H9 (cell line): ENCODE data around the gene ANKRD28. TPM values are rescaled to one million over a fixed set of nuclear protein-coding genes. Genes with fewer than 3 reads are reported as not detected.
"Not testable (repeated sequence)": the region's sequence is repeated elsewhere in the genome, so short reads cannot be mapped to it uniquely, and the experiment has no call there.

Experiments
- DNase-seq: peaks from one replicate; pipeline ENCODE4 v3.0.0-alpha.2; 2017
- H2AFZ ChIP-seq: one replicate; pipeline ENCODE4 v1.6.1; 2013; ENCODE audit warnings: mild to moderate bottlenecking, low read length, control low read depth, moderate library complexity
- H2AK5ac ChIP-seq: 2 replicates; pipeline ENCODE4 v1.6.1; 2013; ENCODE audit warnings: low read length, control low read depth, mixed read lengths; ENCODE audit not compliant: insufficient read length
- H2BK120ac ChIP-seq: one replicate; pipeline ENCODE4 v1.6.1; 2013; ENCODE audit warnings: low read depth, mild to moderate bottlenecking, low read length, control low read depth, inconsistent platforms; ENCODE audit not compliant: poor library complexity, severe bottlenecking
- H2BK12ac ChIP-seq: 2 replicates; pipeline ENCODE4 v1.6.1; 2013; ENCODE audit warnings: low read length, control low read depth, mixed read lengths, low read depth; ENCODE audit not compliant: insufficient read length
- H2BK15ac ChIP-seq: 2 replicates; pipeline ENCODE4 v1.6.1; 2013; ENCODE audit warnings: low read depth, low read length, control low read depth
- H2BK20ac ChIP-seq: one replicate; pipeline ENCODE4 v1.6.1; 2013; ENCODE audit warnings: low read depth, mild to moderate bottlenecking, low read length, control low read depth, inconsistent platforms; ENCODE audit not compliant: poor library complexity, severe bottlenecking
- H2BK5ac ChIP-seq: 2 replicates; pipeline ENCODE4 v1.6.1; 2013; ENCODE audit warnings: low read length, control low read depth, mixed read lengths; ENCODE audit not compliant: insufficient read length
- H3K14ac ChIP-seq: 2 replicates; pipeline ENCODE4 v1.6.1; 2013; ENCODE audit warnings: low read length, control low read depth; ENCODE audit not compliant: insufficient read depth
- H3K18ac ChIP-seq: 2 replicates; pipeline ENCODE4 v1.6.1; 2013; ENCODE audit warnings: low read depth, mild to moderate bottlenecking, mixed read lengths, low read length, control low read depth; ENCODE audit not compliant: insufficient read length
- H3K23ac ChIP-seq: 2 replicates; pipeline ENCODE4 v1.6.1; 2013; ENCODE audit warnings: low read length, control low read depth, mixed read lengths, low read depth; ENCODE audit not compliant: insufficient read length
- H3K23me2 ChIP-seq: 2 replicates; pipeline ENCODE4 v1.6.1; 2013; ENCODE audit warnings: low read depth, mild to moderate bottlenecking, mixed read lengths, low read length, control low read depth; ENCODE audit not compliant: insufficient read length, poor library complexity, severe bottlenecking
- H3K27ac ChIP-seq: 2 replicates; pipeline ENCODE4 v1.5.1; 2013; ENCODE audit warnings: low read length, control low read depth, mixed read lengths, low read depth; ENCODE audit not compliant: insufficient read length
- H3K27me3 ChIP-seq: 2 replicates; pipeline ENCODE4 v1.6.1; 2013; ENCODE audit warnings: low read length, control low read depth, inconsistent platforms; ENCODE audit not compliant: insufficient read depth
- H3K4ac ChIP-seq: 2 replicates; pipeline ENCODE4 v1.6.1; 2013; ENCODE audit warnings: low read depth, mild to moderate bottlenecking, control low read depth, inconsistent platforms, low read length, moderate library complexity
- H3K4me1 ChIP-seq: 2 replicates; pipeline ENCODE4 v1.6.1; 2013; ENCODE audit warnings: low read length, control low read depth, inconsistent platforms; ENCODE audit not compliant: insufficient read depth
- H3K4me2 ChIP-seq: 2 replicates; pipeline ENCODE4 v1.6.1; 2013; ENCODE audit warnings: low read length, control low read depth, mixed read lengths; ENCODE audit not compliant: insufficient read length, insufficient read depth
- H3K56ac ChIP-seq: 2 replicates; pipeline ENCODE4 v1.6.1; 2013; ENCODE audit warnings: low read depth, mild to moderate bottlenecking, mixed read lengths, low read length, control low read depth; ENCODE audit not compliant: insufficient read length
- H3K79me1 ChIP-seq: 2 replicates; pipeline ENCODE4 v1.6.1; 2013; ENCODE audit warnings: low read depth, mild to moderate bottlenecking, moderate library complexity, low read length, control low read depth, inconsistent platforms; ENCODE audit not compliant: insufficient read depth, poor library complexity, severe bottlenecking
- H3K79me2 ChIP-seq: 2 replicates; pipeline ENCODE4 v1.6.1; 2013; ENCODE audit warnings: low read length, control low read depth, inconsistent platforms; ENCODE audit not compliant: insufficient read depth
- H3K9ac ChIP-seq: 2 replicates; pipeline ENCODE4 v1.6.1; 2013; ENCODE audit warnings: low read length, control low read depth, mixed read lengths; ENCODE audit not compliant: insufficient read length; ENCODE audit errors: extremely low read depth
- H3K9me3 ChIP-seq: one replicate; pipeline ENCODE4 v1.6.1; 2013; ENCODE audit warnings: low read depth, low read length, inconsistent platforms; ENCODE audit not compliant: control insufficient read depth
- H3T11ph ChIP-seq: one replicate; pipeline ENCODE4 v1.6.1; 2013; ENCODE audit warnings: mild to moderate bottlenecking, low read length, control low read depth, inconsistent platforms
- H4K20me1 ChIP-seq: one replicate; pipeline ENCODE4 v1.6.1; 2013; ENCODE audit not compliant: control insufficient read depth, insufficient read length, insufficient read depth
- H4K5ac ChIP-seq: 2 replicates; pipeline ENCODE4 v1.6.1; 2013; ENCODE audit warnings: low read depth, mild to moderate bottlenecking, mixed read lengths, low read length, control low read depth; ENCODE audit not compliant: insufficient read length
- H4K8ac ChIP-seq: replicated peaks from 2 replicates; pipeline ENCODE4 v1.6.1; 2013; ENCODE audit warnings: low read length, control low read depth, mixed read lengths, low read depth; ENCODE audit not compliant: insufficient read length
- H4K91ac ChIP-seq: 2 replicates; pipeline ENCODE4 v1.6.1; 2013; ENCODE audit warnings: low read depth, mild to moderate bottlenecking, moderate library complexity, mixed read lengths, low read length, control low read depth; ENCODE audit not compliant: insufficient read length
- H3K27ac Mint-ChIP-seq, 3 experiments: 2 replicates in 2 of 3; 3 replicates in 1 of 3; pipeline ENCODE4 v1.8.0; 2020 to 2021; ENCODE audit warnings: mixed read lengths in 3 of 3, mild to moderate bottlenecking in 1 of 3, moderate library complexity in 1 of 3
- H3K27me3 Mint-ChIP-seq: 2 replicates; pipeline ENCODE4 v1.8.0; 2021; ENCODE audit warnings: low read depth, mild to moderate bottlenecking, moderate library complexity, mixed read lengths
- H3K36me3 Mint-ChIP-seq, 3 experiments: 2 replicates in 2 of 3; 3 replicates in 1 of 3; pipeline ENCODE4 v1.8.0; 2020 to 2021; ENCODE audit warnings: low read depth in 3 of 3, mixed read lengths in 3 of 3; ENCODE audit not compliant: insufficient read depth in 1 of 3
- H3K4me1 Mint-ChIP-seq, 2 experiments: 2 replicates each; pipeline ENCODE4 v1.8.0; 2020; ENCODE audit warnings: mixed read lengths in 2 of 2
- H3K4me3 Mint-ChIP-seq, 2 experiments: 2 replicates in 1 of 2; 3 replicates in 1 of 2; pipeline ENCODE4 v1.8.0; 2020 to 2021; ENCODE audit warnings: mild to moderate bottlenecking in 2 of 2, mixed read lengths in 2 of 2, moderate library complexity in 1 of 2
- H3K9me3 Mint-ChIP-seq, 2 experiments: 2 replicates in 1 of 2; 3 replicates in 1 of 2; pipeline ENCODE4 v1.8.0; 2020; ENCODE audit warnings: mild to moderate bottlenecking in 2 of 2, mixed read lengths in 2 of 2, moderate library complexity in 1 of 2
- CTCF ChIP-seq: fragments of 200-600 bp; sonication (generic); conservative IDR thresholded peaks from 3 replicates; pipeline ENCODE4 v1.8.0; 2021; ENCODE audit warnings: antibody characterized with exemption, mild to moderate bottlenecking
- WGBS: extraction: QIAGEN DNeasy Blood & Tissue Kit; methylation state at CpG from one replicate; pipeline ENCODE4 v1.1.7; 2013; ENCODE audit warnings: missing lambda C conversion rate, low lambda C conversion rate, mixed read lengths; ENCODE audit not compliant: insufficient read length; ENCODE audit errors: extremely low coverage; 5-methylcytosine and 5-hydroxymethylcytosine counted together
- total RNA-seq: library from RNA; stranded (reverse); gene quantifications from 2 replicates; pipeline ENCODE4 v1.2.1, GENCODE V29; 2021

ANKRD28 gene
- total RNA-seq, 1 experiment from 2014 or later: 59.0 TPM

- Histone ChIP-seq H3K9me3 (peaks cover 11% of the 10 kb centered on the region), H3K23me2 (no peaks in the 10 kb centered on the region), H4K91ac (no peak overlapping the region), H3K27me3 (no peaks in the 10 kb centered on the region), H2BK120ac (no peak overlapping the region), H4K20me1 (no peaks in the 10 kb centered on the region), H2BK20ac (no peak overlapping the region), H3K4me1 (no peaks in the 10 kb centered on the region), H3K18ac (no peak overlapping the region), H3K56ac (no peak overlapping the region), H3K79me1 (no peaks in the 10 kb centered on the region), H2BK15ac (no peak overlapping the region), H3K14ac (no peak overlapping the region), H3K79me2 (no peaks in the 10 kb centered on the region), H3T11ph (no peak overlapping the region), H4K8ac (no peak overlapping the region), H3K4me2 (no peak overlapping the region), H3K23ac (no peak overlapping the region), H3K27ac (no peak overlapping the region), H3K4ac (no peak overlapping the region), H2AFZ (no peak overlapping the region), H4K5ac (no peak overlapping the region), H3K9ac (no peak overlapping the region), H2AK5ac (no peak overlapping the region), H2BK12ac (no peak overlapping the region), H2BK5ac (no peak overlapping the region)
- no CpG with 5 or more reads among the region's 4 CpGs for WGBS
- H3K27me3 Mint-ChIP-seq: no peaks in the 10 kb centered on the region
- TF ChIP-seq CTCF: no peak
- no peak overlapping the region for H3K4me3 Mint-ChIP-seq
- DNase-seq: no peak
- no peak overlapping the region for H3K27ac Mint-ChIP-seq
- peaks cover 31 to 39% (median 35%) of the 10 kb centered on the region in 3 experiments for H3K36me3 Mint-ChIP-seq
- H3K4me1 Mint-ChIP-seq: peaks cover 0 to 2% of the 10 kb centered on the region in 2 experiments; a peak in 2 of 4 replicates
- H3K9me3 Mint-ChIP-seq: peaks cover 32 to 42% of the 10 kb centered on the region in 2 experiments
These were observed 174.0 kb downstream of the ANKRD28 start for GRCh38 chr3:15623535-15624440.

- H4K5ac ChIP-seq, H3K4me3 Mint-ChIP-seq: not testable (repeated sequence)
These were observed 177.9 kb downstream of the ANKRD28 start for GRCh38 chr3:15619659-15620464.

More at GRCh38 chr3:15619659-15620464, 177.9 kb downstream of the ANKRD28 start:
- not testable (repeated sequence) for H2AFZ ChIP-seq, H2BK15ac ChIP-seq, H3K9ac ChIP-seq, H2BK5ac ChIP-seq, H4K20me1 ChIP-seq, H3K14ac ChIP-seq, H3K4ac ChIP-seq, H3K4me2 ChIP-seq, H3K56ac ChIP-seq, H2BK12ac ChIP-seq, H3K4me1 Mint-ChIP-seq, H3K27ac ChIP-seq, H3K23ac ChIP-seq, H3K79me1 ChIP-seq, H3K27ac Mint-ChIP-seq, H2AK5ac ChIP-seq, H2BK120ac ChIP-seq, H3K27me3 ChIP-seq, H4K91ac ChIP-seq, DNase-seq, H2BK20ac ChIP-seq, H4K8ac ChIP-seq, H3K79me2 ChIP-seq, H3T11ph ChIP-seq, H3K27me3 Mint-ChIP-seq, H3K23me2 ChIP-seq, H3K4me1 ChIP-seq, H3K18ac ChIP-seq
- peaks cover 31 to 40% (median 35%) of the 10 kb centered on the region in 3 experiments for H3K36me3 Mint-ChIP-seq
- whole genome bisulfite sequencing: no CpG with 5 or more reads among the region's 8 CpGs
- H3K9me3 ChIP-seq: peaks cover 11% of the 10 kb centered on the region
- H3K9me3 Mint-ChIP-seq: peaks cover 32 to 45% of the 10 kb centered on the region in 2 experiments
